Bronchial epithelial cell (primary cell): ENCODE measurements around the gene TIGAR. TPM values are rescaled to one million over a fixed set of nuclear protein-coding genes. Genes with fewer than 3 reads are reported as not detected.

Experiments used
- DNase-seq: peaks from one replicate; pipeline ENCODE4 v3.0.0-alpha.2; 2010; ENCODE audit warnings: low read depth
- FAIRE-seq: peaks from 2 replicates; lab custom pipeline; 2011; peaks lifted over from hg19 to GRCh38; lab: Jason Lieb, UNC
- H3K27me3 ChIP-seq: 2 replicates; pipeline ENCODE4 v1.5.1; 2011; ENCODE audit warnings: low read length; ENCODE audit not compliant: control insufficient read depth, insufficient read depth
- H3K36me3 ChIP-seq: 2 replicates; pipeline ENCODE4 v1.5.1; 2011; ENCODE audit warnings: low read length; ENCODE audit not compliant: control insufficient read depth, insufficient read depth
- H3K4me3 ChIP-seq: 2 replicates; pipeline ENCODE4 v1.5.1; 2011; ENCODE audit warnings: mild to moderate bottlenecking, low read depth, low read length, control low read depth
- CTCF ChIP-seq: IDR thresholded peaks from 2 replicates; pipeline ENCODE4 v1.5.1; 2011; ENCODE audit warnings: mild to moderate bottlenecking, moderate library complexity, low read length, control low read depth, inconsistent platforms; ENCODE audit not compliant: insufficient read depth, severe bottlenecking
- total RNA-seq: library from RNA; depleted of rRNA; stranded (reverse); fragments of >200 nt; gene quantifications from 2 replicates; pipeline ENCODE4 v1.2.1, GENCODE V29; 2014

TIGAR gene
- total RNA-seq, 1 donor from 2014 or later, result 10.0 TPM

GRCh38 chr12:4331221-4331620 is 10.2 kb downstream of the TIGAR start:
- no peak for TF ChIP-seq CTCF
- H3K27me3 ChIP-seq, result no peaks in the 10 kb centered on the region
- DNase-seq, result no peak
- H3K4me3 ChIP-seq, result no peak overlapping the region
- peaks cover 7% of the 10 kb centered on the region for H3K36me3 ChIP-seq
- FAIRE-seq, result no peak

- peaks cover 7% of the 10 kb centered on the region for H3K36me3 ChIP-seq
These were observed 10.8 kb downstream of the TIGAR start for GRCh38 chr12:4331842-4332241.

GRCh38 chr12:4346931-4347330 is 25.9 kb downstream of the TIGAR start:
- H3K4me3 ChIP-seq, result no peak overlapping the region
- FAIRE-seq, result no peak
- TF ChIP-seq CTCF, result no peak
- peaks cover 2% of the 10 kb centered on the region for H3K36me3 ChIP-seq
- no peaks in the 10 kb centered on the region for H3K27me3 ChIP-seq
- no peak for DNase-seq

More at GRCh38 chr12:4331842-4332241, 10.8 kb downstream of the TIGAR start:
- H3K27me3 ChIP-seq, result no peaks in the 10 kb centered on the region
- DNase-seq (no peak), FAIRE-seq (no peak)
- H3K4me3 ChIP-seq, result no peak overlapping the region
- no peak for TF ChIP-seq CTCF

GRCh38 chr12:4353785-4354208 is 32.8 kb downstream of the TIGAR start:
- Histone ChIP-seq H3K4me3 (no peak overlapping the region), H3K27me3 (no peaks in the 10 kb centered on the region), H3K36me3 (peaks cover 10% of the 10 kb centered on the region)
- peak; percentile 44 for TF ChIP-seq CTCF
- FAIRE-seq (no peak), DNase-seq (peak; percentile 20)

GRCh38 chr12:4355156-4356040 is 34.4 kb downstream of the TIGAR start:
- no peak overlapping the region for H3K4me3 ChIP-seq
- FAIRE-seq (no peak), DNase-seq (no peak)
- H3K36me3 ChIP-seq, result peaks cover 10% of the 10 kb centered on the region
- no peak for TF ChIP-seq CTCF
- H3K27me3 ChIP-seq, result no peaks in the 10 kb centered on the region
